Measurements from ENCODE around the gene TOR2A. TPM values are rescaled to one million over a fixed set of nuclear protein-coding genes. Genes with fewer than 3 reads are reported as not detected.

TOR2A gene
- total and polyA plus RNA-seq, 9 of the 15 experiments (the other 6 are each of a cell fraction or from before 2014, with no cell fraction given) = 0.80 to 25.9 (median 11.1) TPM

DNA sequence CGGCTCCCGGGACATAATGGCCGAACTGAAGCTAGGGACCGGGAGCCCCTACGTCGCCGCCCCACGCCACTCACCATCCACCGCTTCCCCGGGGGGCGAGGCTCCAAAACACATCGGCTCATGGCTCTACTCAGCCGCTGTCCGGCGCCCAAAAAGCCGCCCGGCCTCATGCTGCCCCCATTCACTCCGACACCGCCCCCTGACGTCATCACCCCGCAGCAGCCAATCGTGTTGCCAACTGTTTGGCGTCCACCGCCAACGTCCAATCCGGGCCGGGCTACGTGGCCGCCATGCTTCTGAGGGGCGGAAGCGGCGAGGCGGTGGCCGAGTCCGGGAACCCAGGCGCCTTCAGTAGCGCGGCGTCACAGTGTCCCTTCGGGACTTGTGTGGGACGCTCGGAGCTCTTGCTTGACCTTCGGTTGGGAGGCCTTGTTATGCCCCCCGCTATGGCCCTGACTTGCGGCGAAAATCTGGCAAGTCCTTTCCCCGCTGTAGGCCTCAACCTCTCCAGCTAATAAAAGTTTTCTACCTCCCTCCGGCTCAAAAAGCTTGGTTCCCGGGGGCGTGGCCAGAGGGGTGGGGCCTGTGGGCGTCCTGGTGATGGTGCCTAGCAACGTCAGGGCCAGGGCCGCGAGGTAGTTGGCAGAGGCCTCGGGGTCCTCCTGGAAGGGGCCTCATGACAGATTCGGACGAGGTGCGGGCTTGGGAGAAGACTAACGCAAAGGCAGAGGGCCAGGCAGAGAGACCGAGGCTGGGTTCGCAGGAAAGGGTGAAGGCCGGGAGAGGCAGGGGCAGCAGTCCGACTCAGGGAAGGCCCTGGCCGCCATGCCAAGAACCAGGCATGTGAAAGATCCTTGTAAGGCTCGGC lies 19.4 kb downstream of the TOR2A start, which contains the start of the genes PTRH1 and TTC16 (continued):
- TF ChIP-seq, protein P1, sequence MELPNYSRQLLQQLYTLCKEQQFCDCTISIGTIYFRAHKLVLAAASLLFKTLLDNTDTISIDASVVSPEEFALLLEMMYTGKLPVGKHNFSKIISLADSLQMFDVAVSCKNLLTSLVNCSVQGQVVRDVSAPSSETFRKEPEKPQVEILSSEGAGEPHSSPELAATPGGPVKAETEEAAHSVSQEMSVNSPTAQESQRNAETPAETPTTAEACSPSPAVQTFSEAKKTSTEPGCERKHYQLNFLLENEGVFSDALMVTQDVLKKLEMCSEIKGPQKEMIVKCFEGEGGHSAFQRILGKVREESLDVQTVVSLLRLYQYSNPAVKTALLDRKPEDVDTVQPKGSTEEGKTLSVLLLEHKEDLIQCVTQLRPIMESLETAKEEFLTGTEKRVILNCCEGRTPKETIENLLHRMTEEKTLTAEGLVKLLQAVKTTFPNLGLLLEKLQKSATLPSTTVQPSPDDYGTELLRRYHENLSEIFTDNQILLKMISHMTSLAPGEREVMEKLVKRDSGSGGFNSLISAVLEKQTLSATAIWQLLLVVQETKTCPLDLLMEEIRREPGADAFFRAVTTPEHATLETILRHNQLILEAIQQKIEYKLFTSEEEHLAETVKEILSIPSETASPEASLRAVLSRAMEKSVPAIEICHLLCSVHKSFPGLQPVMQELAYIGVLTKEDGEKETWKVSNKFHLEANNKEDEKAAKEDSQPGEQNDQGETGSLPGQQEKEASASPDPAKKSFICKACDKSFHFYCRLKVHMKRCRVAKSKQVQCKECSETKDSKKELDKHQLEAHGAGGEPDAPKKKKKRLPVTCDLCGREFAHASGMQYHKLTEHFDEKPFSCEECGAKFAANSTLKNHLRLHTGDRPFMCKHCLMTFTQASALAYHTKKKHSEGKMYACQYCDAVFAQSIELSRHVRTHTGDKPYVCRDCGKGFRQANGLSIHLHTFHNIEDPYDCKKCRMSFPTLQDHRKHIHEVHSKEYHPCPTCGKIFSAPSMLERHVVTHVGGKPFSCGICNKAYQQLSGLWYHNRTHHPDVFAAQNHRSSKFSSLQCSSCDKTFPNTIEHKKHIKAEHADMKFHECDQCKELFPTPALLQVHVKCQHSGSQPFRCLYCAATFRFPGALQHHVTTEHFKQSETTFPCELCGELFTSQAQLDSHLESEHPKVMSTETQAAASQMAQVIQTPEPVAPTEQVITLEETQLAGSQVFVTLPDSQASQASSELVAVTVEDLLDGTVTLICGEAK (IDR thresholded peaks at IDR 0.05) = peak; percentile 86
- TF ChIP-seq, protein P1 (CRISPR knock-in tag; IDR thresholded peaks at IDR 0.05) = no peak
- TF ChIP-seq, protein P2, sequence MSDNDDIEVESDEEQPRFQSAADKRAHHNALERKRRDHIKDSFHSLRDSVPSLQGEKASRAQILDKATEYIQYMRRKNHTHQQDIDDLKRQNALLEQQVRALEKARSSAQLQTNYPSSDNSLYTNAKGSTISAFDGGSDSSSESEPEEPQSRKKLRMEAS (CRISPR knock-in tag; IDR thresholded peaks at IDR 0.05) = peak; percentile 67; the same call in 1 of the 2 replicates
- peak; percentile 79 for TF ChIP-seq POLR2G (IDR thresholded peaks at IDR 0.05; ENCODE audit: low read depth, low read length)
- TF ChIP-seq FOS (IDR thresholded peaks at IDR 0.05; ENCODE audit: extremely low read depth, insufficient read length) = peak; percentile 90
- peak in 1 of 2 experiments; percentile 52; a peak in 1 of 4 replicates for TF ChIP-seq CSDE1 (IDR thresholded peaks at IDR 0.05)
- TF ChIP-seq PHF20 (IDR thresholded peaks at IDR 0.05; ENCODE audit: partially characterized antibody) = peak; percentile 70
- TF ChIP-seq, protein P3, sequence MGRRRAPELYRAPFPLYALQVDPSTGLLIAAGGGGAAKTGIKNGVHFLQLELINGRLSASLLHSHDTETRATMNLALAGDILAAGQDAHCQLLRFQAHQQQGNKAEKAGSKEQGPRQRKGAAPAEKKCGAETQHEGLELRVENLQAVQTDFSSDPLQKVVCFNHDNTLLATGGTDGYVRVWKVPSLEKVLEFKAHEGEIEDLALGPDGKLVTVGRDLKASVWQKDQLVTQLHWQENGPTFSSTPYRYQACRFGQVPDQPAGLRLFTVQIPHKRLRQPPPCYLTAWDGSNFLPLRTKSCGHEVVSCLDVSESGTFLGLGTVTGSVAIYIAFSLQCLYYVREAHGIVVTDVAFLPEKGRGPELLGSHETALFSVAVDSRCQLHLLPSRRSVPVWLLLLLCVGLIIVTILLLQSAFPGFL (CRISPR knock-in tag; IDR thresholded peaks at IDR 0.05) = 0 out of 2 replicates have a peak, but pooled peaks have one; percentile 30
- peak; percentile 38; the same call in 1 of the 2 replicates for TF ChIP-seq ZBTB1 (CRISPR knock-in tag; IDR thresholded peaks at IDR 0.05; ENCODE audit: borderline replicate concordance, low read depth)
- TF ChIP-seq DNMT1 (IDR thresholded peaks at IDR 0.05) = no peak
- peak; percentile 61 for TF ChIP-seq NEUROD1 (IDR thresholded peaks at IDR 0.05; ENCODE audit: borderline replicate concordance, low read depth, low read length, partially characterized antibody)
- no peak for TF ChIP-seq ZNF583 (CRISPR knock-in tag; IDR thresholded peaks at IDR 0.05)
- TF ChIP-seq ATF1 (CRISPR knock-in tag; IDR thresholded peaks at IDR 0.05) = peak; percentile 79
- TF ChIP-seq ATF1 (tag; IDR thresholded peaks at IDR 0.05) = peak; percentile 99
- no peak for TF ChIP-seq SNIP1 (IDR thresholded peaks at IDR 0.05; ENCODE audit: low read depth)
- no peak for TF ChIP-seq ZNF778 (CRISPR knock-in tag; IDR thresholded peaks at IDR 0.05)
